GM21526 (cell line): ENCODE data around the gene SGPP1.
"Not testable (repeated sequence)": the region's sequence is repeated elsewhere in the genome, so short reads cannot be mapped to it uniquely, and the experiment has no call there.

Experiments
- ATAC-seq: cut with Tn5 transposase; IDR thresholded peaks from one replicate; pipeline ENCODE4 v1.9.1; 2021; ENCODE audit warnings: moderate library complexity; ENCODE audit not compliant: unreplicated experiment, low FRiP score

Gene SGPP1

GRCh38 chr14:63642656-63643382 lies 85.0 kb downstream of the SGPP1 start:
- no peak for ATAC-seq

- peak; percentile 57 for ATAC-seq
Measured at GRCh38 chr14:63642229-63642611, 85.6 kb downstream of the SGPP1 start.

- ATAC-seq = peak; percentile 88
Measured at GRCh38 chr14:63641473-63642228, 86.2 kb downstream of the SGPP1 start, which contains the start of gene WDR89. Gene WDR89, minus strand, starts transcription at chr14:63641871. Its CDS starts 41,929 bp downstream, at chr14:63599942.

- no peak for ATAC-seq
Measured at GRCh38 chr14:63638493-63638892, 89.4 kb downstream of the SGPP1 start.

GRCh38 chr14:63636094-63636635 lies 91.7 kb downstream of the SGPP1 start:
- ATAC-seq = not testable (repeated sequence)
